NCI-H345 (cell line): ENCODE measurements around the gene LAMC2.
"Not testable (repeated sequence)": the region's sequence is repeated elsewhere in the genome, so short reads cannot be mapped to it uniquely, and the experiment has no call there.

Experiments
- DNase-seq: peaks from one replicate; lab custom pipeline; 2025; lab: John Stamatoyannopoulos, UW

The LAMC2 gene

DNA sequence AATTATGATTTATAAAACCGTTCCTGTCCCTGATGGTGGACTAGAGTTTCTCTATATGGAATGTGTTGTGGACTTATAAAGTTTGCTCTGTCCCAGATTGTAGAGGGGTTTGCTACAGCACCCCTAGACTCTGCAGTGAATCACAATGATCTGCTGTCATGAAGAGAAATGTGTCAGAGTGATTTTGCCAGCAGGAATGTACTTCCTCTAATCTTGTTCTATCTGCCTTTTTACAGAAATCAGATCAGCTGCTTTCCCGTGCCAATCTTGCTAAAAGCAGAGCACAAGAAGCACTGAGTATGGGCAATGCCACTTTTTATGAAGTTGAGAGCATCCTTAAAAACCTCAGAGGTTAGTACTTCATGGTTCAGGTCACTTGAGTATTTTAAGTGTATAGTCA lies 52.0 kb downstream of the LAMC2 start:
- DNase-seq: no peak

DNA sequence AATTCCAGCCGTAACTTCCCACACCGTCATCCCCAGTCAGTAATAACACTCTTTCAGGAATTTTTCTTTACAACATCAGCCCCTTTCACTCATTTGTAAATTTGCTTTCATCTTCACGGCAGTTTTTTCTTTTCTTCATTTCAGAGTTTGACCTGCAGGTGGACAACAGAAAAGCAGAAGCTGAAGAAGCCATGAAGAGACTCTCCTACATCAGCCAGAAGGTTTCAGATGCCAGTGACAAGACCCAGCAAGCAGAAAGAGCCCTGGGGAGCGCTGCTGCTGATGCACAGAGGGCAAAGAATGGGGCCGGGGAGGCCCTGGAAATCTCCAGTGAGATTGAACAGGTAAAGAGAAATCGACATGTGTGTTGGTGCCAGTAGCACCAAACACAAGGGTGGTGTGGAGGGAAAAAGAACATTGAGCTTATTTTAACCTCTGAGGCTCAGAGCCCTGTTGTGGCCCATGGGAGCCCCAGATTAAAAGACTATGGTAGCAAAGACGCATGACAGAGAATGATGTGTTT lies 53.2 kb downstream of the LAMC2 start:
- no peak for DNase-seq

DNA sequence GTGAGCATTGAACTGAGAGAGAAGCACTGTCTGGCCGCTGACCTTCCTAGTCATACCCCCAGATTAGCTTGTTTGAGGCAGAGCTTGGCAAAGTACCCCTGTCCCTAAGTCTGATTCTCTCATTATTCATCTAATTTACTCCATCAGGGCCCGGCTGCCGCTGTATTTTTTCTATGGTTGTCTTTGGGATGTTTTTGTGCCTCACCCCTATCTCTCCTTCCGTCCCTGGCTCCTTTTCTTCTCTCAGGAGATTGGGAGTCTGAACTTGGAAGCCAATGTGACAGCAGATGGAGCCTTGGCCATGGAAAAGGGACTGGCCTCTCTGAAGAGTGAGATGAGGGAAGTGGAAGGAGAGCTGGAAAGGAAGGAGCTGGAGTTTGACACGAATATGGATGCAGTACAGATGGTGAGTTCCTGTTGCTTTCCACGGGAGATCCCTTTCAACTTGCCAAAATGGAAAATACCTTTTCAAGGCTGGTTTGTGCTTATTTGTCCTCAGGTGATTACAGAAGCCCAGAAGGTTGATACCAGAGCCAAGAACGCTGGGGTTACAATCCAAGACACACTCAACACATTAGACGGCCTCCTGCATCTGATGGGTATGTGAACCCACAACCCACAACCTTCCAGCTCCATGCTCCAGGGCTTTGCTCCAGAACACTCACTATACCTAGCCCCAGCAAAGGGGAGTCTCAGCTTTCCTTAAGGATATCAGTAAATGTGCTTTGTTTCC lies 53.9 kb downstream of the LAMC2 start:
- no peak for DNase-seq

DNA sequence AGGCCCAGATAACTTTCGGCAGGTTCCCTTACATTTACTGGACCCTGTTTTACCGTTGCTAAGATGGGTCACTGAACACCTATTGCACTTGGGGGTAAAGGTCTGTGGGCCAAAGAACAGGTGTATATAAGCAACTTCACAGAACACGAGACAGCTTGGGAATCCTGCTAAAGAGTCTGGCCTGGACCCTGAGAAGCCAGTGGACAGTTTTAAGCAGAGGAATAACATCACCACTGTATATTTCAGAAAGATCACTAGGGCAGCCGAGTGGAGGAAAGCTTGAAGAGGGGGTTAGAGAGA lies 54.4 kb downstream of the LAMC2 start:
- DNase-seq: no peak

DNA sequence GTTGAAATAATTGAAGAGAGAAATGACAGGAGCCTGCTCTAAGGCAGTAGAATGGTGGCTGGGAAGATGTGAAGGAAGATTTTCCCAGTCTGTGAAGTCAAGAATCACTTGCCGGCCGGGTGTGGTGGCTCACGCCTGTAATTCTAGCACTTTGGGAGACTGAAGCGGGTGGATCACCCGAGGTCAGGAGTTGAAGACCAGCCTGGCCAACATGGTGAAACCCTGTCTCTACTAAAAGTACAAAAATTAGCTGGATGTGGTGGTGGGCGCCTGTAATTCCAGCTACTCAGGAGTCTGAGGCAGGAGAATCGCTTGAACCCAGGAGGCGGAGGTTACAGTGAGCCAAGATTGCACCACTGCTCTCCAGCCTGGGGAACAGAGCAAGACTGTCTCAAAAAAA lies 54.8 kb downstream of the LAMC2 start:
- not testable (repeated sequence) for DNase-seq

DNA sequence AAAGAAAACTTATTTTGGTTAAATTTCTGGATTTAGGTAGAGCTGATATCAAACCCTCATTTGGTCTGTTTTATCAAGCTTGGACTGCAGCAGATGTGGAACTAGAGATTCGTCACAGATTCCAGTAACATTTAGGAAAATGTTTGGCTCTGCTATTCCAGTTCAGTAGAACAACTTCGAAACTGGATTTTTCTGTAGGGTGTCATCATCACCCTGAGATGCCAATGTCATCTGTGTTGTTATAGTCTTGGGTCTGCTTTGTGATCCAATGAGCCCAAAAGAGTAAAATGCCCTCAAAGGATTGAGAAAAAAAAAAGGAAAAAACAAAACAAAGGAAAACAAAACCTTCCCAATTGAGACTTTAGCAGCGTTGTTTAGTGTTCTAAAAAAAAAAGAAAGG lies 55.4 kb downstream of the LAMC2 start:
- no peak for DNase-seq

DNA sequence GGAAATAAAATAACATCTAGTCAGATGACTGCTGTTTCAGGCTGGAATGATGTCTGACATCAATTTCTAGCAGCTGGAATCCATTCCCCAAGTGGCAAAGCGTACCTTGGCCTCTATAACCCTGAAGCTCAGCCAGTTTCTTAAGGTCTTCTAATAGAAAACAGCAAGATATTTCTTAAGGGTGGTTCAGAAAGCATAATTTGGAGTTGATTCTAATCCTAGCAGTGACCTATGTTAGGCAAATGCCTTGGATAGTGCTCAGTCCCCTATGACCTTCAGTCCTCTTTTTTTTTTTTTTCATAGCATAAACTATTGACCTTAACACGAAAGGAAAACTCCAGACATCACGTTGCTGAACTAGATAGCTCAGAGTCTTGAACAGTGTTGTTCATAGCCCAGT lies 56.5 kb downstream of the LAMC2 start:
- DNase-seq: no peak

DNA sequence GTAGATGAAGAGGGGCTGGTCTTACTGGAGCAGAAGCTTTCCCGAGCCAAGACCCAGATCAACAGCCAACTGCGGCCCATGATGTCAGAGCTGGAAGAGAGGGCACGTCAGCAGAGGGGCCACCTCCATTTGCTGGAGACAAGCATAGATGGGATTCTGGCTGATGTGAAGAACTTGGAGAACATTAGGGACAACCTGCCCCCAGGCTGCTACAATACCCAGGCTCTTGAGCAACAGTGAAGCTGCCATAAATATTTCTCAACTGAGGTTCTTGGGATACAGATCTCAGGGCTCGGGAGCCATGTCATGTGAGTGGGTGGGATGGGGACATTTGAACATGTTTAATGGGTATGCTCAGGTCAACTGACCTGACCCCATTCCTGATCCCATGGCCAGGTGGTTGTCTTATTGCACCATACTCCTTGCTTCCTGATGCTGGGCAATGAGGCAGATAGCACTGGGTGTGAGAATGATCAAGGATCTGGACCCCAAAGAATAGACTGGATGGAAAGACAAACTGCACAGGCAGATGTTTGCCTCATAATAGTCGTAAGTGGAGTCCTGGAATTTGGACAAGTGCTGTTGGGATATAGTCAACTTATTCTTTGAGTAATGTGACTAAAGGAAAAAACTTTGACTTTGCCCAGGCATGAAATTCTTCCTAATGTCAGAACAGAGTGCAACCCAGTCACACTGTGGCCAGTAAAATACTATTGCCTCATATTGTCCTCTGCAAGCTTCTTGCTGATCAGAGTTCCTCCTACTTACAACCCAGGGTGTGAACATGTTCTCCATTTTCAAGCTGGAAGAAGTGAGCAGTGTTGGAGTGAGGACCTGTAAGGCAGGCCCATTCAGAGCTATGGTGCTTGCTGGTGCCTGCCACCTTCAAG lies 57.3 kb downstream of the LAMC2 start:
- no peak for DNase-seq

DNA sequence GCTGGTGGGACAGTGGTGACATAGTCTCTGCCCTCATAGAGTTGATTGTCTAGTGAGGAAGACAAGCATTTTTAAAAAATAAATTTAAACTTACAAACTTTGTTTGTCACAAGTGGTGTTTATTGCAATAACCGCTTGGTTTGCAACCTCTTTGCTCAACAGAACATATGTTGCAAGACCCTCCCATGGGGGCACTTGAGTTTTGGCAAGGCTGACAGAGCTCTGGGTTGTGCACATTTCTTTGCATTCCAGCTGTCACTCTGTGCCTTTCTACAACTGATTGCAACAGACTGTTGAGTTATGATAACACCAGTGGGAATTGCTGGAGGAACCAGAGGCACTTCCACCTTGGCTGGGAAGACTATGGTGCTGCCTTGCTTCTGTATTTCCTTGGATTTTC lies 58.4 kb downstream of the LAMC2 start:
- DNase-seq: no peak

DNA sequence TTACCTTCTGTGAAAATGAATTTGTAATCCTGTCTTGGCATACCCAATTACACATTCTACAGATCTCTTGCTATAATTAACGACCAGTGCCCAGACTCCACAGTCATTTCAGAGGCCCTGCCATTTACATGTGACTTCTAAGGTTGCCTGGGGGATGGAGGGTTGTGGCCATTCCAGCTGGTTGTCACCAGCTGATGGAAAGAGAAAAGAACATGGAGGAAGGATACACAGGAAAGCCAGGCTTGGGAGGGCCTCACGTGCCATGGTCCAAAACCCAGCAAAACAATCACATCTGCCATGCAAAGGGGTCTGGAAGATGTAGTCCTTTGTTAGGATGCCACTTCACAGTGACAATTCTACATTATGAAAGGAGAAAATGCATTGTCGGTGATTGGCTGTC lies 59.3 kb downstream of the LAMC2 start:
- no peak for DNase-seq

DNA sequence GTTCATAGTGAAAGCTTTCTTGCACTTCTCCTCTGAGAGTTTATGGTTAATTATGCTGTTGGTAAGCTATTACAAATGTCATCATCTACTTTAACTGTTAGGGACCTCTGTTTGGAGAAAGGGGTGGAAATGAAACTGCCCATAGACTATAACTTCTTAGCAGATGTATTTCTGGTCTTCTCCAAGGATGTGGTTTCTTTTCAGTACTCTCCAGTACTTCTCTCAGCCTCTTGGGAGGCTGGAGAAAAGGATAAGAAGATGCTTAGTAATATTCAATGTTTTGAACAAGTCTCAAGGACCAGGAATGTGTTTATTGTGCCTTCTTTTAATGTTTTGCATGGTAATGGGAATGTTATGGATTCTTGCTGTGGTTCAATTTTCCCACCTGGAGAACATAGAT lies 60.4 kb downstream of the LAMC2 start:
- DNase-seq: no peak

DNA sequence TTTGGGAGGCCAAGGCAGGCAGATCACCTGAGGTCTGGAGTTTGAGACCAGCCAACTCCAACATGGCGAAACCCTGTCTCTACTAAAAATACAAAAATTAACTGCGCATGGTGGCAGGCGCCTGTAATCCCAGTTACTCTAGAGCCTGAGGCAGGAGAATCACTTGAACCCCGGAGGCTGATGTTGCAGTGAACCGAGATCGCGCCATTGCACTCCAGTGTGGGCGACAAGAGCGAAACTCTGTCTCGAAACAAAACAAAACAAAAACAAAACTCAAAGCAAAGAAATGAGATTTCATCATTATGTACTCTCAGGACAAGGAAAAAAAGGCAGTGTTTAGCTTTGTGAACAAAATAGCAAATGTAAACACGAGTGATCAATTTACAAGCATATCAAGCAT lies 61.0 kb downstream of the LAMC2 start:
- no peak for DNase-seq

DNA sequence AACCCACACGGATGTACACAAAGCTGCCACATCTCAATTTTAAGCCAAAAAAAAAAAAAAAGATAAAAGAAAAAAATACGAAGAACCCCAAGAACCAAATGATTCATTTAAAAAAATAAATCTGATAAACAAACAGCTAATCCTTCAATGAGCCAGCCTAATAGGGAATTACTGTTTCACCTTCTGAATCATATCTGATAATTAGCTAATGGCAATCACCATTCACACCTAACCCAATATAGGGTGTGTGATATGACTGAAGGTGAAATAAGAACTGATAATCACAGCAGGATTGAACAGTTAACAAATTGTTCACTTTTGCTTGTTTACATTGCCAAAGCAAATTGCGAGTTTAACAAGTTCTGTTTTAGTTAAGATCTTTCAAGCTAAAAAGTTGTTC lies 61.4 kb downstream of the LAMC2 start:
- no peak for DNase-seq

DNA sequence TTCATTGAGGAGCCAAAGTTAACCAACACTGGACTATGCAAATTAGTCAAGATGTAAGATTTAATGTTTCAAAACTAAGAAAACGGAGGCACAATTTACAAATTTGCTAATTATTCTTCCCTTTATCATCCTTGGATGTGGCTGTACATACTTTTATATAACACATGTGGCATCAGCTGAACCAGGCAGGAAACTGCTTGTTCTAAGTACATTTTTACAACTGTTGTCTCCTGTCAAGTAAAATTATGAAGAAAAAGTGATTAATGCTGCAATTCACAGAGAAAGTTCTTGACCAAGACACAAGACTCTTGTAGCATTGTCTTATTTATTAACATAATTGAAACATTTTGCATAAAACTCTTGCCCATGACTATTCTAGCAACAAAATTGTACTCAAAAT lies 61.9 kb downstream of the LAMC2 start:
- DNase-seq: no peak

DNA sequence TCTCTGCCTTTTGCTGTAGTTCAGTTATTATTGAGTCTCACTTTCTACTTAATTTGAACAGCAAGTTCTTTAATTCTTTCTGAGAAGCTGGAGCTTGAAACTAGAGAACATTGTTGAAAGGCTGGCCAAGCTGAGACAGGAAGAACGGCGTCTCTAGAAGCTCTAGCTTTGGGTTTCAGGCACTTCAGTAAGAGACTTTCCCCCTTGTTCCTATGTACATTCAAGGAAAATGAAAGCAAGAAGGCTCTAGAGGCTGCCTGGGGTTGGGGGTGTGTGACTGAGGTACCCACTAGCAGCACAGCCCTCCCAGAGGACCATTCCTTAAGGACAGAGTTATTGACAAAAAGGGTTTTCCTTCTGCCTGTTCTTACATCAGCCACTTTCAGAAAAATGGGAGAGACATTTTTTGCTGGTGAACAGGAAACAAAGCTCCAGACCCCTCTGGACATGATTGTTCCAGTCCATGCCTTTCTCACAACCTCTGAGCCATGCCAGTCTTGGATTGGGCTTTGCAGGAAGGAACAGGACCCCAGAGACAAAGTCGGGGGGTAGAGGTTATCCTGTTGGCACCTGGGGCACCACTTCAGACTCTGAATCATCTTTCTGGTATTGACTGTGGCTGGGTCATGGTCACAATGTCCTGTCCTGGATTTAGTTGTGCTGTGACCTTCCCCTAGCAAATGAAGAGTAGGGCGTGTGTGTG lies 63.1 kb downstream of the LAMC2 start:
- no peak for DNase-seq

DNA sequence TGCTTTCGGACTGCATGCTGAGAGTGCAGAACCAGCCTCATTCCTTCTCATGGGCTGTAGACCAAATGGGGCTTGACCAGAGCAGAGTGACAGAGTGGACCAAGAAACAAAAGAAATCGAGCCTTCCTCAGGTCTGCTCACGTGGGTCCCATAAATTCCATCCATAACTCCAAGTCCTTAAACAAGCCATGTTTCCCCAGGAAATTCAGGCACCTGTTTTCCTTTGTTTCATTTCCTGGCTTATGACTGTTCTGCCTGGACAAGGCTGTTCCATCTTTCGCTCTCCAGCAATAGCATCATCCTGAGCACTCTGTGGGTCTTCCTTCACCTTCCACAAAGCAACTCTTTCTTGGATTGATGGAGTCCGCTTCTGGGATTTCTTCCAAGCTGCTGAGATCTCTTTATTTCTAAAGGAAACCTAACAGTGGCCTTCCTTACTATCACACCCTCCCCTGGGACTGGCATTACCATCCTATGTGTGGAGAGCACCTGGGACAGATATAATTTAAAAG lies 63.9 kb downstream of the LAMC2 start:
- DNase-seq: no peak

DNA sequence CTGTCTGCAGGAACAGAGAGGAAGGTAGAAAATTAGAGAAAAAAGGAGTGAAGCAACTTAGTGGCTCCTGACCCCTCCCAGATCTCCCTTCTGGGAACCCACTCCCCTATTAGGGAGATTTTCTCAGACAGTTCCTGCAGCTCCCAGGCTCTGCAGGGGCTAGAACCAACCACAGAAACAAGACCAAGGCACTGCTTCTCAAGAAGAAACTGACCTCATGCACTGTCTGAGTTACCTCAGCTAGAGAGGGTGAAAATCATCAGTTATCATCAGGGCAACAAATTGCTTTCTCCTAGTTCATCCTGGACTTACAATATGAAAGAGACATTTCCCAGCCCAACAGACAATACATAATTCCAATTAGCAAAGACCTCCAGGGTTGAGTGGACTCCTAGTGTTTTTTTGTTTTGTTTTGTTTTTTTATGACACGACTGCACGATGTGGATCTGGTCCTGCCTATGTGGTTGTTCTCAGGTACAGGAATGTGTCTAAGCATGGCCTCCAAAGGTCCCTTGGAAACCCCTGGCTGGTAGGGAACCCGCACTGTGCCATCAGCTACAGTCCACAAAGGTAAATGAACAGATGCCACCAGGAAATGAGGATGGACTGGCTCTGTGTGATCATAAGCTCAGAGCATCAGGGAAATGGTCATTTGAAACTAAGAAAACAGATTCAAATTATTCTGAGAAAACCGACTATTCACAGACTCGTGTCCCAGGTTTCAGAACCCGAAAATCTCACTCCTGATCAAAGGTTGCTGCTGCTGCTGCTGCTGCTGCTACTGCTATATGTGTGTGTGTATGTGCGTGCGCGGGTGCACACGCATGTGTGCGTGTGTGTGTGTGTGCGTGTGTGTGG lies 65.3 kb downstream of the LAMC2 start:
- DNase-seq: no peak

DNA sequence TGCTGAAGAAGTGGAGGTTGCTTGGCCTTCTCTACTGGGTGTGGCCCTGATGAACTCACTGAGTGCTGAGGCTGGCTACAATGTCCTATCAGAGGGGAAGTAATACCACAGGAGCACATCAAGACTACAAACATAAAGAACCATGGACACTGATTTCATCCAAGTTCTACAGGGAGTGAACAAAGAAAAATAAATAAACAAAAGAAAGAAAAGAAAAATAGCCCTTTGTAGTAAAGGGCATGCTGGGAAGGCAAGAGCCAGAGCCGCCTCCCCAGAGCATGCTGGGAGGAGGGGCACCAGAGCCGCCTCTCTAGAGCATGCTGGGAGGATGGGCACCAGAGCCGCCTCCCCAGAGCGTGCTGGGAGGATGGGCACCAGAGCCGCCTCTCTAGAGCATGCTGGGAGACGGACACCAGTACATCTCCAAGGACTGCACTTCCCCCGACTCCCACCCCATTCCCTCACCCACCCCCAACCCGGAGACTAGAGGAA lies 65.9 kb downstream of the LAMC2 start:
- DNase-seq: no peak

DNA sequence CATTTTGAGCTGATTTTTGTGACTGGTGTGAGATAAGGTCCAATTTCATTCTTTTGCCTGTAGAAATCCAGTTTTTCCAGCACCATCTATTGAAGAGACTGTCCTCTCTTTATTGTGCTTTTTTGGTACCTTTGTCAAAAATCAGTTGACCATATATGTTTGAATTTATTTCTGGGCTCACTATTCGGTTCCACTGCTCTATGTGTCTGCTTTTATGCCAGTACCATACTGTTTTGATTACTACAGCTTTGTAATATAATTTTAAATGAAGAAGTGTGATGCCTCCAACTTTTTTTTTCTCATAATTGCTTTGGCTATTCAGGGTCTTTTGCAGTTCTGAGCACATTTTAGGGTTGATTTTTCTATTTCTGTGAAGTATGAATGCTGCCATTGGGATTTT lies 69.0 kb downstream of the LAMC2 start:
- no peak for DNase-seq

DNA sequence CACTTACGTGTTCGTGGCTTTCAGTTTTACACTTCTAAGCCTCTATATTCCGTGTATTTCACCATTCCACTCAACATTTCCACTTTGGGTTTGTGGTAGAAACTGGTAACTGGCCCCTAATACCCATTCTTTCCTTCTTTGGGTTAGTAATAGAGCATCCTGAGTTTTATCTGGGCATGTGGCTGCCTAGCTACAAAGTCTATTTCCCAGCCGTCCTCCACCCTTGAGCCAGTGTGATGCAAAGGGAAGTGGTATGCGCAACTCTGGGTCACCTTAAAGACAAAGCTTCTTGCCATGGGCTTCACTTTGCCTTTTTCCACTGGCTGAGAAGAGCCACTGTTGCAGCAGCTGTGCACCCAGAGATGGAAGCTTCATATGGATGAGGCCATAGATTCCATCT lies 73.9 kb downstream of the LAMC2 start:
- DNase-seq: no peak

DNA sequence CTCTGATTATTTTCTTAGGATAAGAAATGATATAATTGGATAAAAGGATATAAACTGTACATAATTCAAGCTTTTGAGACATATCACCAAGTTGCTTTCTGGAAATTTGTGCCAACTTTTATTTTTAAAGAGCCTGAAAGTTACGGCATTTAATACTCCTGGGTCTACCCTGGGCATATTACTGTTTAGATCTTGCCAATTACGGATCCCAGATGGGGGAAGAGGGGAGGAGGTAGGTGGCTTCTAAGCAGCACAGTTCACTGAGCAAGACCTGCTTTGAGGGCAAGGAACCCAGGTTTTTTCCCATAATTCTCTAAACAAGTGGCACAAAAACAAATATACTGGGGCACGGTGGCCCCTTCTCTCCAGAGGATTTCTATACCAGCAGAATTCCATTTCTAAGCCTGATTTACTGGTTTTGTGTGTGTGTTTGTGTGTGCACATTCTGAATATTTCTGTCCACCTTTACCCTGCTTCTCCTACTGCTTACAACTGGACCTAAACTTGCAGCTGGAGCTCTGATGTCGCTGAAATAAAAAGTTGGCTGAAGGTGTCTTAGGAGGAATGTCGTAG lies 76.7 kb downstream of the LAMC2 start:
- no peak for DNase-seq
